HCT116 (cell line): ENCODE results near the gene TMCC1. TPM values are rescaled to one million over a fixed set of nuclear protein-coding genes. Genes with fewer than 3 reads are reported as not detected.
A peak's percentile ranks its signal among the peaks of the same experiment; 100 is the strongest.

Experiments
- ATAC-seq: fragments of 200-7000 bp; cut with Tn5 transposase; 2 replicates; pipeline ENCODE4 v1.9.1; 2020; ENCODE audit warnings: mild to moderate bottlenecking, moderate library complexity
- BruUV-seq: library from RNA; stranded (reverse); fragments of 400-500 nt; replicated peaks from 2 replicates; lab custom pipeline; 2021; lab: Mats Ljungman, UMichigan
- CTCF ChIA-PET: fragments of 300-600 bp; sonication (Branson Sonifier 250); formaldehyde crosslinking; loops from one replicate; lab custom pipeline; 2021; ENCODE audit warnings: antibody characterized with exemption; lab: Charles Lee
- POLR2A ChIA-PET: fragments of 300-600, 350-600 bp; sonication (Branson Sonifier 250); formaldehyde crosslinking; loops from one replicate; lab custom pipeline; 2021; ENCODE audit warnings: antibody characterized with exemption; lab: Charles Lee
- RAD21 ChIA-PET, 2 experiments: fragments of 300-600 bp; sonication (Branson Sonifier 250); formaldehyde crosslinking; loops; one replicate each; lab custom pipeline; 2023; ENCODE audit warnings: low total read pairs in 2 of 2; ENCODE audit not compliant: uncharacterized antibody in 2 of 2, unreplicated experiment in 2 of 2, low non-redundant PET in 1 of 2; lab: Charles Lee
- DNase-seq: peaks from one replicate; pipeline ENCODE4 v3.0.0-alpha.2; 2010; ENCODE audit warnings: low read depth, low spot score
- H2AFZ ChIP-seq: fragments of 200-600 bp; shearing (Covaris generic), sonication (generic); 2 replicates; pipeline ENCODE4 v1.6.1; 2017; ENCODE audit warnings: low read depth, mixed run types, mixed read lengths, antibody characterized with exemption, low read length; ENCODE audit not compliant: poor library complexity, severe bottlenecking
- H3K27ac ChIP-seq: 2 replicates; pipeline ENCODE4 v1.5.1; 2012; ENCODE audit warnings: low read depth, low read length
- H3K27me3 ChIP-seq: fragments of 200-600 bp; sonication (generic); 2 replicates; pipeline ENCODE4 v1.6.1; 2016; ENCODE audit warnings: mixed run types, low read length, mixed read lengths; ENCODE audit not compliant: insufficient read depth
- H3K36me3 ChIP-seq, 2 experiments: fragments of 200-500 bp in 1 of 2; fragments of 200-600 bp in 1 of 2; sonication (Bioruptor generic) in 1 of 2; sonication (generic) in 1 of 2; 2 replicates each; pipeline versions ENCODE4 v1.5.1 to v1.6.1; 2014 to 2016; ENCODE audit warnings: low read length in 2 of 2, inconsistent platforms in 1 of 2, mixed read lengths in 1 of 2, mixed run types in 1 of 2; ENCODE audit not compliant: insufficient read depth in 2 of 2, control insufficient read depth in 1 of 2
- H3K4me1 ChIP-seq, 2 experiments: fragments of 200-600 bp in 1 of 2; sonication (generic) in 1 of 2; 2 replicates each; pipeline versions ENCODE4 v1.5.1 to v1.6.1; 2012 to 2017; ENCODE audit warnings: low read length in 2 of 2, inconsistent platforms in 1 of 2, mild to moderate bottlenecking in 1 of 2, mixed read lengths in 1 of 2, mixed run types in 1 of 2, moderate library complexity in 1 of 2; ENCODE audit not compliant: insufficient read depth in 2 of 2, control insufficient read depth in 1 of 2
- H3K4me2 ChIP-seq: fragments of 200-600 bp; sonication (generic); 2 replicates; pipeline ENCODE4 v1.6.1; 2017; ENCODE audit warnings: mixed run types, low read length, mixed read lengths
- H3K4me3 ChIP-seq, 2 experiments: fragments of 200-600 bp in 1 of 2; sonication (generic) in 1 of 2; replicated peaks in 1 of 2; 2 replicates each; pipeline ENCODE4 v1.5.1; 2011 to 2016; ENCODE audit warnings: low read length in 2 of 2, control low read depth in 1 of 2, low read depth in 1 of 2, mild to moderate bottlenecking in 1 of 2, mixed read lengths in 1 of 2, mixed run types in 1 of 2
- H3K79me2 ChIP-seq: fragments of 200-600 bp; sonication (generic); 2 replicates; pipeline ENCODE4 v1.6.1; 2017; ENCODE audit warnings: mild to moderate bottlenecking, mixed run types, low read length, moderate library complexity, mixed read lengths; ENCODE audit not compliant: insufficient read depth
- H3K9ac ChIP-seq: fragments of 200-600 bp; sonication (generic); 2 replicates; pipeline ENCODE4 v1.6.1; 2016; ENCODE audit warnings: low read length, mixed read lengths
- H3K9me2 ChIP-seq: fragments of 200-600 bp; sonication (generic), shearing (Covaris generic); 2 replicates; pipeline ENCODE4 v1.6.1; 2017; ENCODE audit warnings: mixed run types, mild to moderate bottlenecking, moderate library complexity; ENCODE audit not compliant: insufficient read depth
- H3K9me3 ChIP-seq, 2 experiments: fragments of 200-500 bp in 1 of 2; fragments of 200-600 bp in 1 of 2; sonication (Bioruptor generic) in 1 of 2; sonication (generic) in 1 of 2; 2 replicates each; pipeline ENCODE4 v1.6.1; 2014 to 2017; ENCODE audit warnings: low read length in 2 of 2, mixed read lengths in 2 of 2, inconsistent platforms in 1 of 2, low read depth in 1 of 2, mild to moderate bottlenecking in 1 of 2, mixed run types in 1 of 2, moderate library complexity in 1 of 2; ENCODE audit not compliant: control insufficient read depth in 1 of 2, insufficient read depth in 1 of 2
- H4K20me1 ChIP-seq: fragments of 200-600 bp; sonication (generic), shearing (Covaris generic); 2 replicates; pipeline ENCODE4 v1.6.1; 2017; ENCODE audit warnings: mixed run types, mild to moderate bottlenecking, moderate library complexity; ENCODE audit not compliant: insufficient read depth
- ATF3 ChIP-seq: IDR thresholded peaks from 2 replicates; pipeline ENCODE4 v1.6.1; 2012
- CBX3 ChIP-seq: IDR thresholded peaks from 2 replicates; pipeline ENCODE4 v1.6.1; 2012; ENCODE audit warnings: low read depth
- CTCF ChIP-seq, 3 experiments: fragments of 200-600 bp in 1 of 3; sonication (generic) in 1 of 3; IDR thresholded peaks in 2 of 3; conservative IDR thresholded peaks in 1 of 3; 2 replicates each; pipeline ENCODE4 v1.5.1; 2012 to 2017; ENCODE audit warnings: low read depth in 2 of 3, low read length in 2 of 3, antibody characterized with exemption in 1 of 3, borderline replicate concordance in 1 of 3, control low read depth in 1 of 3, mild to moderate bottlenecking in 1 of 3, mixed read lengths in 1 of 3, mixed run types in 1 of 3, moderate library complexity in 1 of 3; ENCODE audit not compliant: insufficient read depth in 1 of 3
- SRF ChIP-seq: IDR thresholded peaks from 2 replicates; pipeline ENCODE4 v1.6.1; 2012; ENCODE audit warnings: low read depth
- intact Hi-C: fragments of 100-400 bp; cut with micrococcal nuclease; formaldehyde crosslinking; loops from 2 replicates; pipeline ENCODE4 v1.10.0; 2022
- total RNA-seq: library from RNA; stranded (reverse); gene quantifications from one replicate; pipeline ENCODE4 v1.2.1, GENCODE V29; 2021; ENCODE audit not compliant: unreplicated experiment

TMCC1 gene
- total RNA-seq, 1 experiment from 2014 or later: 32.5 TPM

- ChIA-PET CTCF (no interaction called here), POLR2A (no interaction called here), RAD21 (no interaction called here)
- H3K27me3 ChIP-seq: no peaks in the 10 kb centered on the region
- no peaks in the 10 kb centered on the region for H4K20me1 ChIP-seq
- no peak for ATAC-seq
- no peak for DNase-seq
- no peak overlapping the region for H3K4me3 ChIP-seq
- TF ChIP-seq CBX3 (peak; percentile 97), ATF3 (no peak)
- no peaks in the 10 kb centered on the region for H3K79me2 ChIP-seq
- no peak overlapping the region for H3K4me2 ChIP-seq
- no peaks in the 10 kb centered on the region for H3K36me3 ChIP-seq
- intact Hi-C loops: no loop called here
- no peak overlapping the region for H2AFZ ChIP-seq
- H3K4me1 ChIP-seq: no peaks in the 10 kb centered on the region
- H3K9me2 ChIP-seq: no peaks in the 10 kb centered on the region
- no peak overlapping the region for H3K27ac ChIP-seq
- peaks cover 19 to 26% of the 10 kb centered on the region in 2 experiments; a peak in 3 of 4 replicates for H3K9me3 ChIP-seq
- no peak overlapping the region for H3K9ac ChIP-seq
- no TSS peak for BruUV-seq
Measured at GRCh38 chr3:129917423-129918007, 24.0 kb upstream of the TMCC1 start.

- ChIA-PET CTCF (no interaction called here), RAD21 (no interaction called here)
- TF ChIP-seq CTCF (IDR thresholded peaks at IDR 0.05 in 2 of 3, conservative IDR thresholded peaks at IDR 0.05 in 1 of 3; ENCODE audit: borderline replicate concordance in 1 of 3, insufficient read depth in 1 of 3, low read depth in 2 of 3, low read length in 2 of 3): no peak
- TF ChIP-seq SRF: no peak
- TF ChIP-seq, all 23 proteins: peak for 0
Measured at GRCh38 chr3:129913618-129914017, 20.1 kb upstream of the TMCC1 start.

More at GRCh38 chr3:129913618-129914017, 20.1 kb upstream of the TMCC1 start:
- DNase-seq: no peak
- Histone ChIP-seq H3K4me2 (no peak overlapping the region), H3K79me2 (no peaks in the 10 kb centered on the region), H3K4me1 (no peaks in the 10 kb centered on the region), H3K27me3 (no peaks in the 10 kb centered on the region), H3K36me3 (no peaks in the 10 kb centered on the region), H3K9me2 (no peaks in the 10 kb centered on the region), H3K27ac (no peak overlapping the region), H3K9ac (no peak overlapping the region), H3K9me3 (peaks cover 14 to 22% of the 10 kb centered on the region in 2 experiments; a peak in 3 of 4 replicates), H3K4me3 (no peak overlapping the region), H2AFZ (no peak overlapping the region), H4K20me1 (no peaks in the 10 kb centered on the region)
- no peak for ATAC-seq
- intact Hi-C loops: no loop called here
- POLR2A ChIA-PET: no interaction called here
- BruUV-seq: no TSS peak
